GM12891 (cell line): ENCODE data around the gene SLCO1B1.

ENCODE experiments used
- DNase-seq: peaks from one replicate; pipeline ENCODE4 v3.0.0; 2011; ENCODE audit warnings: low spot score; ENCODE audit not compliant: insufficient read length
- FAIRE-seq: peaks from 2 replicates; lab custom pipeline; 2011; peaks lifted over from hg19 to GRCh38; lab: Jason Lieb, UNC
- PAX5 ChIP-seq: IDR thresholded peaks from 2 replicates; pipeline ENCODE4 v1.6.1; 2011; ENCODE audit warnings: low read length, moderate library complexity, mild to moderate bottlenecking; ENCODE audit not compliant: insufficient read depth, severe bottlenecking
- POLR2A ChIP-seq: IDR thresholded peaks from 2 replicates; pipeline ENCODE4 v1.6.1; 2011; ENCODE audit warnings: low read depth, low read length, control low read depth
- POLR2AphosphoS5 ChIP-seq: IDR thresholded peaks from 2 replicates; pipeline ENCODE4 v1.6.1; 2011; ENCODE audit warnings: low read depth, low read length, control low read depth
- POU2F2 ChIP-seq: IDR thresholded peaks from 2 replicates; pipeline ENCODE4 v1.6.1; 2011; ENCODE audit warnings: low read depth, mild to moderate bottlenecking, control low read depth, low read length, moderate library complexity
- SPI1 ChIP-seq: IDR thresholded peaks from 2 replicates; pipeline ENCODE4 v1.6.1; 2011; ENCODE audit warnings: low read depth, low read length, control low read depth
- TAF1 ChIP-seq: IDR thresholded peaks from 2 replicates; pipeline ENCODE4 v1.6.1; 2011; ENCODE audit warnings: low read depth, low read length, control low read depth

Gene SLCO1B1

GRCh38 chr12:21276826-21277225 lies 145.8 kb downstream of the SLCO1B1 start:
- FAIRE-seq (no peak), DNase-seq (no peak)
- TF ChIP-seq PAX5 (no peak), SPI1 (no peak), POU2F2 (no peak), POLR2A (no peak), TAF1 (no peak), POLR2AphosphoS5 (no peak)
